ENCODE data around the gene ANXA2.

Gene ANXA2

DNA sequence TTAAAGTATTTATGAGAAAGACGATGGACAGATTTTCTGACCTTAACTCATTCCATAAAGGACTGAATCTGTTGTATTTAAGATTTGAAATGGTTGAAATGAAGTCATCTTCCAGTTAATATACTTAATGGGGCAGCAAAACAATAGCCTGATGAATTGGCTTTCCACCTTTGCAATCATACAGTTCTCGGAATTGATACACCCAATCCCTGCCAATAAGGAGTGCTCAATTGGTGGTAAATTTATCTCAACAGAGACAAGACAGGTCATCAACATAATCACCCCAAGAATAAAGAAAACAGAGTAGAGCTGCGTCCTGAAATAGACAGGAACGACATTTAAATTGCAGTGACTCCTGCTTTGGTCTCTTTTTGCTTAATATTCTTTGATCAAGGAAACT, 11.2 kb downstream of the ANXA2 start:
- no peak for DNase-seq

GRCh38 chr15:60385620-60386552, 11.9 kb downstream of the ANXA2 start:
- no peak for DNase-seq

GRCh38 chr15:60384526-60385126, 13.2 kb downstream of the ANXA2 start:
- DNase-seq, result no peak

DNA sequence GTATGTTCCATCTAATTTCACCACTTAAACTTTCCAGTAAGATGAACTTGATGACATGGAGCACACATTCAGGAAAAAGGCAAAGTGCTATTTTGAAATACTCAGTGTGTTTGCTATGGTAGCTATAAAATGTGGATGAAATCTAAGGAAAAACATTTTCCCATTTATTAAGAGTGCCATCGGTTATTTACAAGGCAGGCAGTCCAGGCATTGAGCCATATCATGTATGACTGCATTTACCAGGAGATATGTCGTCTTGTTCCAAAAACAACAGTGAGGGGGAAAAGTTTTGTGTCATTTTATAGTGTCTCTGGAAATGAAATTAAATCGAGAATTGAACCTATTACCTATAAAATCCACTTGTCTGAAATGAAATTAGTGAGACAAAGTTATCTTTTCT, 13.7 kb downstream of the ANXA2 start:
- no peak for DNase-seq

DNA sequence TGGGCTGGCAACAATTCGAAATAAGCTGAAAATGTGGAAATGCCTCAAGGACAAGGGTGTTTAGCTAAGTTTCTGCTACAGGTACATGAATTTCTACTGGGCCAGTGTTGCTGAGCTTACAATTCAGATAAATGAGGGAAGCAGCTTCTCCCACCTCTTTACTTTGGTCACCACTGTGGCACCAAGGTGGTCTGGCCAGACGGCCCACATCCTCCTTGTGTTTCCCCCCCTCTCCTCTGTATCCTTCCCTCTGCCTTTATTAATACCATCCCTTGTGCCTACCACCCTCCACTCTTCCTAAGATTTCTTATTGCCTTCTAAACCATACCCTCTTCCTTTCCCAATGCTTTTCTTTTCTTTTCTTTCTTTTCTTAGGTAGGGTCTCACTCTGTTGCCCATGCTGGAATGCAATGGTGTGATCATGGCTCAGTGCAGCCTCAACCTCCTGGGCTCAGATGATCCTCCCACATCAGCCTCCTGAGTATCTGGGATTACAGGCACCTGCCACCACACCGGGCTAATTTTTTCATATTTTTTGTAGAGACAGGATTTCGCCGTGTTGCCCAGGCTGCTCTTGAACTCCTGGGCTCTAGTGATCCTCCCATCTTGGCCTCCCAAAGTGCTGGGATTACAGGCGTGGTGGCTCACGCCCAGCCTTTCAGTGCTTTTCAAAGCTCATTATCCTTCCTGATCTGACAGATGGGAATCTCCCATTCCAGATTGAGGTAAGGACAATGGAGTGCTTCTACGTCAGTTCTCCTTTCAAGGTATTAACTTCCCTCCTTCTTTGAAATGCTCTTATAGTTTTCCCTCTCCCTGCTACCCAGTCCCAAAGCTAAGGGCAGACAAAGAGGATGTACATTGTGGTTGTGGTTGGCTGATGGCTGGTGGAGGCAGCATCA, 14.8 kb downstream of the ANXA2 start:
- DNase-seq, result no peak

DNA sequence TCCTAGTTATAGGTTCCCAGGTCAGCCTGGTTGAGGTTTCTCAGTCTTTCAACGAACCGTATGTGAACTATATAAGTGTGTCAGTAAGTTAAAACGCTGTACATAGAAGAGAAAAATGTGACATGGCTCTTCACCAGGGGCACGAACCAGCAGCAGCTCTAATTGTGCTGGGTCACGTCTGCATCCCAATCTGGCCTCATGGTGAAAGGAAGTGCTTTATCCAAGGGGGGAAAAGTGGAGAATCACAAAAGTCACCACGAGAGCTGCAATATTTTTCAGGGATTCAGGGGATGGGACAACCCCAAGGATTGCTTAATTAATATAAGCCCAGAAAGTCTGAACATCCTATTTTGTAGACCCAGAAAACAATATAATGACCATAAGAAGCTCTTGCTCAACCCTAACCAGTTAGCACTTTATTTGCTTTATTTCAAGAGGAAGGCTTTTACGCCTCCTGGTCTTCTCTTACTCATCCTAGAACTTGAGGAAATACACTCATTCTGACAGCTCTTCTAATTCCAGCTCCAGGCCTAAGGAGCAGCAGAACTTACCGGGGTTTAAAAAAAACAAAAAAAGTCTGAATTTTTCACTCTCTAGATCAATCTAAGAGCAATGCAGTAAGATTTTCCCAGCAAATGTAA, 16.5 kb downstream of the ANXA2 start:
- DNase-seq, result no peak

DNA sequence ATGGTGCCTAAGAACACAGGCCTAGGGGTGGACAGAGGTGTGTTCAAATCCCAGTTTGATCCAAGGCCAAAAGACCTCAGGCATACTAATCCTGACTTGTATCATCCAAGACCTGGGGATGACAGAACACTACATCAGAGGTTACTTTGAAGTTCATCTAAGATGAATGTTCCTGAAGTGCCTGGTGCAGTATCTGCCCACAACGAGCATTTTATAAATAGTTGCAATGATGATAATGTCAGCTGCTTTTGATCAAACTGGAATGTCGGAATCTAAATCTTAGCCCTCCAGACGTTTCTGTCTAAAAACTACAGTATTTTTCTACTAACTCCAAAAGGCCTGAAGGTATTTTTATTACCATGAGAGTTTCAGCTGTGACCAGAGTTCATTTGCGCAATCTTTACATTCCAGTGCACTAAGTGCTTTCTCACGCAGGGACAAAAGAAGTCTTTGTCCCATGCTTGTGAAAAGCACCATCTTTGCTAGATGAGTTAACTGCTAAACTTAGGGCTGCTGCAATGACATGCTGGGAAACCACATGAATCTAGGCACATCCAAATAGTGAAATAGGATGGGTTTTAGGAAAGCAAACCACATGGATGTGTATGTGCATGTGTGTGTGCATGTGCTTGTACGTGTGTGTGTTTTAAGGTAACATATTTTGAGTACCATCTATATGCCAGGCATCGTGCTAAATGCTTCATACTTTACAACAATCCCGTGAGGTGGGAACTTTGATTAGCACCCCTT, 18.1 kb downstream of the ANXA2 start:
- no peak for DNase-seq

- no peak for DNase-seq
These were observed 18.6 kb downstream of the ANXA2 start for GRCh38 chr15:60379185-60379524.

GRCh38 chr15:60376677-60377095, 21.1 kb downstream of the ANXA2 start:
- DNase-seq, result no peak

DNA sequence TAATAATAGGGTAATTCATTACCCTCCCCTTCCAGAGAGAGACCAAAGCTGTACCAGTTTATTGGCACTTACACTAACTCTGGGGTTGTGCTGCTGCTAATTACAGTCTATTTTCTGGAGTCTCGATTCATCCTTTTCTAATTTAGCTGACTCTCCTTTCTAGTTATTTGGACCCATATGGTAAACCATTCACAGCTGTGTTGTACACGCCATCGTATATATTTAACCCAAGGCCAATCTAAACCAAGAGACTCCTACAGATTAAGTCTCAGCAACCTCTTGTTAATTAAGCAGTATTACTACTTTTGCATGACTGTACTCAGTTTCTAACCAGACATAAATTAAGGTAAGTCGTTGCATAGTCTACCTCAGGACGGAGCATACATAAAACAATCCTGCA, 22.5 kb downstream of the ANXA2 start:
- DNase-seq, result no peak

DNA sequence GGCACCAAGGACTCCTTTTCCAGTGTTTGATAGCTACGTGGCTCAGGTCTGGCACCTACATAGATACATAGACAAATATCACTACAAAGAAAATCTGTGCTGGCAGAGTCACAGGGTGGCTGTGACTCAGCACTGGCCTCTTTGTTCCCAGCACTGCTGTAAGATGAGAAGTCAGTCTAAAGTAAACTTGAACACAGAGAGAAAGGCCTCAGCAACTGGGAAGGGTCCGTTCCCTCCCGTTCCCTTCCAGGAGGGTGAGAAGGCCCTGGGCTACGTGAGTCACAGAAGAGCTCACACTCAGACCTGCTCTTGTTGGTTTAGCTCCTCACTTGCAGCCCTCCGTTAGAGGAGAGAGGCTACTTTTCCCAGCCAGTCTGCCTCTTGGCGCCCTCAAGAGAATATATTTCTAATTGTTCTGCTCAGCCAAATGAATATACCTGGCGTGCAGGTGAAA, 23.1 kb downstream of the ANXA2 start:
- DNase-seq, result no peak

DNA sequence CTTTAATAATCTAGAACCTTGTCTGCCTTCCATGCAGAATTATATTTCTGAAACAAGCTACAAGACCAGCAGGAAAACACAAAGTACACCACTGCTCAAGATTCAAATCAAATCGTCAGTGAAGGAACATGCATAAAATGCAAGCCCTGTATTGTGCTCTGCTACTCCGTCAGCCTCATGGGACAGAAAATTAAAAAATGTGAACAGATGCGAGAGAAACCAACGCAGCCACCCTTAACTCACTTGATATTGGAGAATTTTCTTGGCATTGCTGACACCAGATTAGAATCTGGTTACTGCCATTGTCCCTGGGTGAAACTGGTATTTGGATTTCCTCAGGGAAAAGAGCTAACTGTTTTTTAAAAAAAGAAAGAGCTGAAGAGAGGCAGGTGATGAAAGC, 23.6 kb downstream of the ANXA2 start:
- no peak for DNase-seq

DNA sequence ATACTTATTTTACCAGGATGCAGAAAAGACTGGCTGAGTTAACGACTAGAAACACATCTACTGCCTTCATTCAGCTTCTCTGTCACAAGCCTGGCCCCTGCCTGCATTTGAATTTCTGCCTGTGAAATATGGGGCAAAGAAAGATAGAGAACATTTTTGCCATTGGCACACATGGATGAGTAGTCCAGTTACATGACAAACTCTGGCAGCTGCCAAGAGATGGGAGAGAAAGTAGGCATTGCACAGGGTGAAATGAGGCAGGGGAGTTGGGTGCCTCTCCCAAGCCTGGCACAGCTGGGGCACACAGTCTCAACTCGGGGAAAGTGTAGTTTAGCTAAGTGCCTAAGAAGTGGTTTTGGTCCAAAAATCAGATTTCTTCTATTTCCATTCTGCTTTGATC, 24.0 kb downstream of the ANXA2 start:
- DNase-seq, result no peak

- no peak for DNase-seq
These were observed 24.5 kb downstream of the ANXA2 start for GRCh38 chr15:60373327-60373726.

DNA sequence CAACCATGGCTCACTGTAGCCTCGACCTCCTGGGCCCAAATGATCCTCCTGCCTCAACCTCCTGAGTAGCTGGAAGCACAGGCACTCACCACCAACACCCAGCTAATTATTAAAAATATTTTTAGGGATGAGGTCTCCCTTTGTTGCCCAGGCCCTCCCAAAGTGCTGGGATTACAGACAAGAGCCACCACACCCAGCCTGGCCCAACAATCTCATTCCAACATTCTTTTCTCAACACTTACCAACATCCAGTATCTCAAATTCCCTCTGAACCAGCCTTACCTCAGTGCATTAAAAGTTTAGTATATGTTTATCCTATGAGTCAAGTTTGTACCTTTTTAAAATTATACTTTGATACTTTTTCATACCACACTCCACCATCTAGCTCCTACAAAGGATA, 25.0 kb downstream of the ANXA2 start:
- no peak for DNase-seq

DNA sequence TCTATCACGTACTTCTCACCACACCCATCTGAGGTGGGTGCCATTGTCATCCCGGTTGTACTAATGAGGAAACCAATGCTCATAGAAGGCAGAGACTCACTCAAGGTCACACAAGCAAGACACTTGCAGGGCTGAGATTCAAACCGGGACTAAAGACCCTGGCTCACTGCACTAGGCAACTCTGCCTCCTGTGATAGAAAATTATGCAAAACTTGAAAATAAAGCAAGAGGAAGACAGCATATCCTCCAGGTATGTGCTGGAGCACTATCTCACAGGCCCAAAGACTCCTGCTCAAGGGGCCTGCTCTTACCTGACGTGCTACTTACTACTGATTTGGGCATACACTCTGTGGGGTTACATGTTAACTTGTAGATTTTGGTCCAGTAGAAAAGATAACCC, 25.6 kb downstream of the ANXA2 start:
- DNase-seq, result no peak

DNA sequence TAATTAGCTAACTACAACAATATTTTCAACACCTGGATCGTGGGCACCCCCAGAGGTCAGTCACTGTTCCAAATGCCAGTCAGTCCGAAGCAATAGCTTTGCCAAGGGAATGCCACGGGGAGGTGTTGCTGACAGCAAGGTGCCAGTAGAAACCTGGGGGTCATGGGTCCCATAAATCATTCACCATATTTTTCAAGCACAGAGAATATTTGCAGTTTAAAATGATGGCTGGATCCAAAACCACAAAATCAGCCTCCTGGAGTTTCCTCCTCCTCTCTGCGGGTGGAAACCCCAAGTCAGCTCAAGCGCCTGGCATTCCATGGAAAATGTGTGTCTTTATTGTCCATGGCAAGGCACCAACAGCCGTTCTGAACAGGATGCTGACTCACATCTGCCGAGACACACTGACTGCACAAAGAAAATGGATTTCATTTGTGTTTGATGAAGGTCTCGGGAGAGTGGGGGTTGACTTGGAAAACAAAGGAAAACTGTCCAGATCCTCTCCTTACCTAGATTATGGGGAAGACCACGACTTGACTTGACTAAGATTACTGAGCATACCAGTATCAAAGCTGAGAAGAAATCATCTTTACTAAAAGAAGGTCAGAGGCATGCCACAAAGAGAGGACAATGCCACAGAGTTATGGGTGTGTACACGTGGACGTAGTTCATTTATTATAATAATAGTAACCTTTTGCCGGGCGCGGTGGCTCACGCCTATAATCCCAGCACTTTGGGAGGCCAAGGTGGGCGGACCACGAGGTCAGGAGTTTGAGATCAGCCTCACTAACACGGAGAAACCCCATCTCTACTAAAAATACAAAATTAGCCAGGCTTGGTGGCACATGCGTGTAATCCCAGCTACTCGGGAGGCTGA, 26.4 kb downstream of the ANXA2 start:
- DNase-seq, result no peak

- DNase-seq, result no peak
These were observed 27.0 kb downstream of the ANXA2 start for GRCh38 chr15:60370869-60371136.

GRCh38 chr15:60370105-60370868, 27.5 kb downstream of the ANXA2 start:
- DNase-seq, result no peak

GRCh38 chr15:60369696-60370095, 28.1 kb downstream of the ANXA2 start:
- no peak for DNase-seq

DNA sequence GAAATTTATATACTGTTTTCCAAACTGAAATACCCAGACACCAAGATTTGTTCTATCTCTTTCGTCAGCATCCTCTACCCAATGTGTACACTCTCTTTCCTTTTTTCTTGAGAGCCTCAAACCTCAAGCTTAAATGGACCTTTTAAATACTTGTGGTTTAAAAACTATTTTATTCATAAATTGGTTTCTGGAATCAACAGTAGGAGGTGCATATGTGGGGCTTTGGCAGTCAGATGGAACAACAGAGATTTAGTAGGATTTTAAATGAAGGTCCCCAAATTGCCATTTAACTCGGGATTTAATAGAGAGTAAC, 33.2 kb downstream of the ANXA2 start:
- no peak for DNase-seq

Data from activated naive CD4-positive, alpha-beta T cell (primary cell).